ENCODE data around the gene DEFB129.
"Not testable (repeated sequence)": the region's sequence is repeated elsewhere in the genome, so short reads cannot be mapped to it uniquely, and the experiment has no call there.

The DEFB129 gene, protein sequence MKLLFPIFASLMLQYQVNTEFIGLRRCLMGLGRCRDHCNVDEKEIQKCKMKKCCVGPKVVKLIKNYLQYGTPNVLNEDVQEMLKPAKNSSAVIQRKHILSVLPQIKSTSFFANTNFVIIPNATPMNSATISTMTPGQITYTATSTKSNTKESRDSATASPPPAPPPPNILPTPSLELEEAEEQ
- 0 reads per million in 9 experiments for total RNA-seq

DNA sequence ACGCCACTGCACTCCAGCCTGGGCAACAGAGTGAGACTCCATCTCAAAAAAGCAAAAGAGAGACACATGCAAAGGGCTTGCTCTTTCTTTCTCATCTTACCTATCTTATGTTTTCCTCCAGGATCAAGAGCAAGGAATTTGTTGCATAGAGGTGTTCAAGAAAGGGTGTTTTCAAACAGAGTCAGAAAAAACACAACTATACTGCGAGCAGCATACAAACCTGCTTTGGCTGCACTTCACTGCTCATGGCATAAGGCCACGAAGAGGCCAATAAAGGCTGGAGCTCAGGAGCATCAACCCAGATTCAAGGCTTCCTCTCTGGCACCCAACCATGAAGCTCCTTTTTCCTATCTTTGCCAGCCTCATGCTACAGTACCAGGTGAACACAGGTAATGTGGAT is at the start of gene DEFB129:
Gene DEFB129 (plus strand): TSS at position 301 of the 400 bp plus-strand sequence. CDS start 31 bp downstream, at position 332.
- H3K4me1 Mint-ChIP-seq (ENCODE audit: low read depth in 2 of 2), result no peaks in the 10 kb centered on the region
- peaks cover 39 to 45% of the 10 kb centered on the region in 2 donors for H3K27me3 Mint-ChIP-seq
- no peaks in the 10 kb centered on the region for H3K9me3 Mint-ChIP-seq
- ATAC-seq (replicated peaks) (no peak), DNase-seq (no peak)
- H3K27ac Mint-ChIP-seq, result no peak within 1 kb of the TSS
- no peak within 1 kb of the TSS for H3K4me3 Mint-ChIP-seq
- no peaks in the 10 kb centered on the region for H3K36me3 Mint-ChIP-seq (ENCODE audit: insufficient read depth)

DNA sequence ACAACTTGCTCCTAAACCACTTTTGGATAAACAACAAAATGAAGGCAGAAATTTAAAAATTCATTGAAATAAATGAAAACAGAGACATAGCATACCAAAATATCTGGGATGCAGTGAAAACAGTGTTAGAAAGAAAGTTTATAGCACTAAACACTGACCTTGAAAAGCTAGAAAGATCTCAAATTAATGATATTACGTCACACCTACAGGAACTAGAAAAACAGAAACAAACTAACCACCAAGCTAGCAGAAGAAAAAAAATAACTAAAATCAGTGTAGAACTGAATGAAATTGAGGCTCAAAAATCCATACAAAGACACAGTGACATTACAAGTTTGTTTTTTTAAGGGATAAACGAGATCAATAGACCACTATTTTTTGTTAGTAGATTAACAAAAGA is 42.8 kb upstream of the DEFB129 start:
- no peaks in the 10 kb centered on the region for H3K9me3 Mint-ChIP-seq
- ATAC-seq (replicated peaks), result no peak
- no peak overlapping the region for H3K27ac Mint-ChIP-seq
- DNase-seq, result no peak
- no peaks in the 10 kb centered on the region for H3K4me1 Mint-ChIP-seq (ENCODE audit: low read depth in 2 of 2)
- peaks cover 63 to 81% of the 10 kb centered on the region in 2 donors for H3K27me3 Mint-ChIP-seq
- H3K36me3 Mint-ChIP-seq (ENCODE audit: insufficient read depth), result no peaks in the 10 kb centered on the region
- H3K4me3 Mint-ChIP-seq, result no peak overlapping the region

DNA sequence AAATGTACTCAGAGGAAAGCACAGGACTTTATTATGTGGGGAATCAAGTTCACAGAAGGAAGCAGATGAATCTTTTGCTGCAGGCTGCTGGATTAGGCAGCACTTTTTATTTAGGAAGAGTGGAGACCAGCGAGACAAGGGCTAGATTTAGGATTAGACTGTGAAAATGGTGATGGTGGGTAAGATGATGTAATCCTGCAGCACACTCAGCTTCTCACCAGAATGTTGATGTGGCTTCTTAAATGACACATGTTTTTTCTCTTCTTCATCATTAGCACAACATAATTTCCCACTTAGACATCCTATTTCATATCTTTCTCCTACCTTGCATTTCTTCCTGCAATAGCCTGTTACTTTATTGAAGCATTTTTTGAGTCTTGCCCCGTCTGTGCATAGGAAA is 39.3 kb upstream of the DEFB129 start:
- Mint-ChIP-seq H3K36me3 (ENCODE audit: insufficient read depth) (no peaks in the 10 kb centered on the region), H3K9me3 (no peaks in the 10 kb centered on the region), H3K27me3 (peaks cover 60 to 97% of the 10 kb centered on the region in 2 donors), H3K27ac (no peak overlapping the region), H3K4me3 (no peak overlapping the region), H3K4me1 (ENCODE audit: low read depth in 2 of 2) (no peaks in the 10 kb centered on the region)
- DNase-seq (no peak), ATAC-seq (replicated peaks) (no peak)

DNA sequence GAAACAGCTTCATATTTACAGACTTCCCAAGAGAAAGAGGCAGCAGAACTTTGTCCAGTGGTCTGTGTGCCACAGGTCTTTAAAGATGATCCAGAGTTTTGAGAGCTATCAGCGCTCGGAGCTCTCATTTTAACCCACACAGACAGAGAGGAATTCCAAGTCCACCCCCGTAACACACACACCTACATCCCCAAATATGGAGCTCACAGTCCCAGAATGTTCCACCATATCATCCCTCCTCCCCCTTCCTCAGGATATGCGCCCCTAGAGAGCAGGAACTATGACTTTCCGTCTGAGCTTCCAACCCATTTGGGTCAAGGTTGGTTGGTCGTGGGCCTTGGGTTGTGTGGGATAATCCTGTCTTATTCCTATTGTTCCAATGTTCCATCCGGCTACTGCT is 37.4 kb upstream of the DEFB129 start, which contains the start of gene DEFB128:
Gene DEFB128 (minus strand): TSS at position 101 of the 400 bp plus-strand sequence. CDS start 88 bp downstream, at position 13.
- Mint-ChIP-seq H3K27me3 (peaks cover 45 to 96% of the 10 kb centered on the region in 2 donors), H3K4me3 (no peak within 1 kb of the TSS), H3K36me3 (ENCODE audit: insufficient read depth) (no peaks in the 10 kb centered on the region), H3K4me1 (ENCODE audit: low read depth in 2 of 2) (no peaks in the 10 kb centered on the region), H3K9me3 (no peaks in the 10 kb centered on the region), H3K27ac (no peak within 1 kb of the TSS)
- DNase-seq (no peak), ATAC-seq (replicated peaks) (no peak)

DNA sequence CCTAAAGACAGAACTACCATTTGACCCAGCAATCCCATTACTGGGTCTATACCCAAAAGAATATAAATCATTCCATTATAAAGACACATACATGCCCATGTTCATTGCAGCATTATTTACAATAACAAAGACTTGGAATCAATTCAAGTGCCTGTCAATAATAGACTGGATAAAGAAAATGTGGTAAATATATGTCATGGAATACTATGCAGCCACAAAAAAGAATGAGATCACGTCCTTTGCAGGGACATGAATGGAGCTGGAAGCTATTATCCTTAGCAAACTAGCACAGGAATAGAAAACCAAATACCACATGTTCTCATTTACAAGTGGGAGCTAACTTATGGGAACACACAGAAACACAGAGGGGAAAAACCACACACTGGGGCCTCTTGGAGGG is 28.8 kb upstream of the DEFB129 start:
- Mint-ChIP-seq H3K9me3 (peaks cover 0 to 2% of the 10 kb centered on the region in 2 donors), H3K36me3 (ENCODE audit: insufficient read depth) (no peaks in the 10 kb centered on the region), H3K27me3 (peaks cover 43 to 61% of the 10 kb centered on the region in 2 donors), H3K4me3 (no peak overlapping the region), H3K4me1 (ENCODE audit: low read depth in 2 of 2) (no peaks in the 10 kb centered on the region), H3K27ac (no peak overlapping the region)
- DNase-seq (no peak), ATAC-seq (replicated peaks) (no peak)

DNA sequence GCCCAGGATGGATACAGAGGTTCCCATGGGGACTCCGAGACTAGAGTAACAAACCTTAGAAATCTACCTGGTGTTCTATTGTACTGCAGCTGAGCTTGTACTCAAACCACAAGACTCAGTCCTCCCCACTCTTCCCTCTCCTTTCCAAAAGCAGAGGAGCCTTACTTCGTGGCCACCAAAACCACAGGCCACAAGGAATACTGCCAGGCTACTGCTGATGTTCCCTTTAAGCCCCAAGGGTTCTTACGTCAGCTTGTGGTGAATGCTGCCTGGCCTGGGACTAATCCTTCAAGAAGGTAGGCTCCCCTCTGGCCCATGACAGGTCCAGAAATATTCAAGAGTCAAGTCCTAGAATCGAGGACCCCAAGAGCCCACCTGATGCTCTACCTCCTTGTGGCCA is 27.1 kb upstream of the DEFB129 start:
- H3K36me3 Mint-ChIP-seq (ENCODE audit: insufficient read depth), result no peaks in the 10 kb centered on the region
- no peak overlapping the region for H3K4me3 Mint-ChIP-seq
- peaks cover 0 to 2% of the 10 kb centered on the region in 2 donors for H3K9me3 Mint-ChIP-seq
- no peaks in the 10 kb centered on the region for H3K4me1 Mint-ChIP-seq (ENCODE audit: low read depth in 2 of 2)
- peaks cover 46 to 51% of the 10 kb centered on the region in 2 donors for H3K27me3 Mint-ChIP-seq
- DNase-seq, result no peak
- ATAC-seq (replicated peaks), result no peak
- no peak overlapping the region for H3K27ac Mint-ChIP-seq

DNA sequence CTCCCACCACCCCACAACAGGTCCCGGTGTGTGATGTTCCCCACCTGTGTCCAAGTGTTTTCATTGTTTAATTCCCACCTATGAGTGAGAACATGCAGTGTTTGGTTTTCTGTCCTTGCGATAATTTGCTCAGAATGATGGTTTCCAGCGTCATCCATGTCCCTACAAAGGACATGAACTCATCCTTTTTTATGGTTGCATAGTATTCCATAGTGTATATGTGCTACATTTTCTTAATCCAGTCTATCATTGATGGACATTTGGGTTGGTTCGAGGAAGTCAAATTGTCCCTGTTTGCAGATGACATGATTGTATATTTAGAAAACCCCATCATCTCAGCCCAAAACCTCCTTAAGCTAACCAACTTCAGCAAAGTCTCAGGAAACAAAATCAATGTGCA is 23.4 kb upstream of the DEFB129 start:
- H3K4me3 Mint-ChIP-seq; H3K4me1 Mint-ChIP-seq (ENCODE audit: low read depth in 2 of 2); ATAC-seq (replicated peaks); DNase-seq; H3K27ac Mint-ChIP-seq; H3K36me3 Mint-ChIP-seq (ENCODE audit: insufficient read depth); H3K9me3 Mint-ChIP-seq: not testable (repeated sequence)
- H3K27me3 Mint-ChIP-seq, result peaks cover 12 to 28% of the 10 kb centered on the region in 2 donors

DNA sequence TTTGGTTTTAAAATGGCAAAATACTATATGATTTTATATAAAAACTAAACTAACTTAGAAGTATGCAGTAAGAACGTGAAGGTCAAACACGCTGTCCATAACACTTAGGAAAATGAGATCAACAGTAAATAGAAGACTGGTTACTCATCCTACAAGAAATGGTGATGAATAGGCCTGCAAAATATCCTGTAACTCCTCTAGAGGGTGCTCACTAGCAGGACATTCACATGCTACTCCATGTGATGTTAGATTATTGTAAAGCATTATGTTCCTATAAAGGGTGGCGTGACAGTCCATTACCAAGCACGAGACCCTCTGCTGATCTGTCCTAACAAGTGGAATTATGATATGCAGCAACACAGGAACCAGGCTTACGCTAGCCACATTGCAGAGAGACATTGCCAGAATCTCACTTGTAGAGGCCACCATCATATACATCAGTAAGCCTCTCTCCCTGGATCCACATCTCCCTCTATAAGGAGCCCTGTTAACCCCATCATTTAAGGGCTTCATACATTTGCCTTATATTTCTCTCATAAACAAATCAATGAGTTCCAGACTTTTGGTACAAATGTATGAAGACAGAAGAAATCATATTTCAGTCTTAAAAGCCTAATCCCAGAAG is 18.0 kb upstream of the DEFB129 start:
- no peaks in the 10 kb centered on the region for H3K9me3 Mint-ChIP-seq
- H3K27ac Mint-ChIP-seq, result no peak overlapping the region
- peak; percentile 71 for ATAC-seq (replicated peaks)
- peaks cover 0 to 17% of the 10 kb centered on the region in 2 donors for H3K27me3 Mint-ChIP-seq
- DNase-seq, result peak in 2 of 3 experiments; percentile 2
- H3K36me3 Mint-ChIP-seq (ENCODE audit: insufficient read depth), result no peaks in the 10 kb centered on the region
- no peaks in the 10 kb centered on the region for H3K4me1 Mint-ChIP-seq (ENCODE audit: low read depth in 2 of 2)
- H3K4me3 Mint-ChIP-seq, result no peak overlapping the region

DNA sequence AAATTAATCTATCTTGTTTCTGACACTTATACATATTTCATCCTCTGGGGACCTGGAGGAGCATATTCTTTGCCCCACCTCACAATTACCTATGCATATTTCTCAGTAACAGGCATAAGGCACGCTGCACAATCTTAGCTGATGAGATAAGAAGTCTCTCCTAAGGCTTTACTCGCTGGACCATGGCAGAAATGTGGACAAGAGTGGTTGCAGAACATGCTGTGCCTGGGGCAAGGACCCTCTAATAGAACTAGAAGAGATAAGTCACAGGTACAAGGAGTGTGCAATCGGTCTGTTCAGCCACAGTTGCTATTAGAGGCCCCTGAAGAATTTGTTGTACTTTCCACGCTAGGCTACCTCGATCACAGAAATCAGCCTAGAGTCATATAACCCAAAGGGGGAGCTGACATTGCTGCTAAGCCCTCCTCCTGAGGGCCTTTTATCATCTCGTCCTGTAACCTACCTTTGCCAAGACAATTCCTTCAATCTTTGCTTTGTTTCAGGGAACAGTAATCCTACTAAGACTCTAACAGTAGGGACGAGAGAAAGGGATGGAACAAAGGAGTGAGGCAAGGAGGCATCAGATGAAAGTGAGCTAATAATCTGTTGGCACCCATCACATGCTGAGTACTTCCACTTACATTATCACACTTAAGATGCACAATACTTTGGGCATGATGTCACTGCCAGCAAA is 16.1 kb upstream of the DEFB129 start:
- H3K27me3 Mint-ChIP-seq, result peaks cover 0 to 11% of the 10 kb centered on the region in 2 donors

DNA sequence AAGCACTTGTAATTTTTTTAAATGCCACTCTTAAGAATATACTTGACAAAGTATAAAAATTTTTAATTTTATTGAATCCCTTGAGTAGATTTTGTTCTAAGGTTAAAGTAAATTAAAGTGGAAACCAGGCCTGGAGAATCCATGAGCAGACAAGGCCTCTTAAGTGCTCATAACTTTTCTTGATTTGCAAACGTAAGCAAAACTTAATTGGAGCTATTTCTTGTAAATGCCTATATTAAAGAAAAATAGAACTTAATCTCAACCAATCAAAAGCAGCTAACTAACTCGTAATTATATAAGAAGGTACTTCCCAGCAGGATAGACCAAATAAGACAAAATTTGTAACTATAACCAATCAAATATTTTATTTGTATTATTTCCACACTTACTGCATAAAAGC is 12.7 kb upstream of the DEFB129 start:
- ATAC-seq (replicated peaks), result no peak
- no peak for DNase-seq
- Mint-ChIP-seq H3K36me3 (ENCODE audit: insufficient read depth) (no peaks in the 10 kb centered on the region), H3K9me3 (no peaks in the 10 kb centered on the region), H3K4me1 (ENCODE audit: low read depth in 2 of 2) (no peaks in the 10 kb centered on the region), H3K27ac (no peak overlapping the region), H3K27me3 (peaks cover 25 to 28% of the 10 kb centered on the region in 2 donors), H3K4me3 (no peak overlapping the region)

More for the DNA sequence above, 16.1 kb upstream of the DEFB129 start:
- DNase-seq (no peak), ATAC-seq (replicated peaks) (no peak)
- Mint-ChIP-seq H3K4me1 (ENCODE audit: low read depth in 2 of 2) (no peaks in the 10 kb centered on the region), H3K9me3 (no peaks in the 10 kb centered on the region), H3K36me3 (ENCODE audit: insufficient read depth) (no peaks in the 10 kb centered on the region), H3K27ac (no peak overlapping the region), H3K4me3 (no peak overlapping the region)

DNA sequence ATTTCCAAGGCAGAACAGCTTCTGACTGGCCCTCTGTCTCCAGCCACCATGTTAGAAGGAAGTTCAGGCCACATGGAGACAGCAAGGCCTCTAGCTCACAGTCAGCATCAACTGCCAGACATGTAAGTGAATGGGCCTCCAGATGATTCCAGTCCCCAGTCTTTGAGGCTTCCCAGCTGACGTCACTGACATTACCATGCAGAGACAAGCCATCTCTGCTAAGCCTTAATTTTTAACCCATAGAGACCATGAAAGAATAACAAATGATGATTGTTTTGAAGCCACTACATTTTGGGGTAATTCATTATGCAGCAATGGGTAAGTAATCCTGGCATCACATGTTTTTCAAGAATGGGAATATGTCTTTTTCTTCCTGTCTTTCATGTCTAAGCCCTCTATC is 11.3 kb upstream of the DEFB129 start:
- ATAC-seq (replicated peaks) (no peak), DNase-seq (no peak)
- Mint-ChIP-seq H3K4me3 (no peak overlapping the region), H3K4me1 (ENCODE audit: low read depth in 2 of 2) (no peaks in the 10 kb centered on the region), H3K9me3 (no peaks in the 10 kb centered on the region), H3K27ac (no peak overlapping the region), H3K27me3 (peaks cover 39 to 42% of the 10 kb centered on the region in 2 donors), H3K36me3 (ENCODE audit: insufficient read depth) (no peaks in the 10 kb centered on the region)

DNA sequence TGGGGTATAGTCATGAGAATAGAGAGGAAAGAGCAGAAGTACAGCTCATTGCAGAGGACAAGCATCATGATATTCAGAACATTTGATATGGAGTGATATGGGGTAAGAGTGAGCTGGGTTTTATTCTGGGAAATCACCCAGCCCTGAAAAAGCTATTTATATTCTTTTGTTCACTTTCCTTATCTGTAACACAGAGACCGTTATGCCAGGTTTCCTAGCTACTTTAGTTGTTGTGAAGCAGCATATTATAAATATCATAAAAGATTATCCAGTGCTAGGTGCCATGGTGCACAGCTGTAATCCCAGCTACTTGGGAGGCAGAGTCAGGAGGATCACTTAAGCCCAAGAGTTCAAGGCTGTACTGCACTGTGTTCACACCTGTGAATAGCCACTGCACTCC is 9.8 kb upstream of the DEFB129 start:
- Mint-ChIP-seq H3K27me3 (peaks cover 52 to 54% of the 10 kb centered on the region in 2 donors), H3K36me3 (ENCODE audit: insufficient read depth) (no peaks in the 10 kb centered on the region), H3K4me3 (no peak overlapping the region), H3K27ac (no peak overlapping the region), H3K4me1 (ENCODE audit: low read depth in 2 of 2) (no peaks in the 10 kb centered on the region), H3K9me3 (no peaks in the 10 kb centered on the region)
- DNase-seq (no peak), ATAC-seq (replicated peaks) (no peak)

DNA sequence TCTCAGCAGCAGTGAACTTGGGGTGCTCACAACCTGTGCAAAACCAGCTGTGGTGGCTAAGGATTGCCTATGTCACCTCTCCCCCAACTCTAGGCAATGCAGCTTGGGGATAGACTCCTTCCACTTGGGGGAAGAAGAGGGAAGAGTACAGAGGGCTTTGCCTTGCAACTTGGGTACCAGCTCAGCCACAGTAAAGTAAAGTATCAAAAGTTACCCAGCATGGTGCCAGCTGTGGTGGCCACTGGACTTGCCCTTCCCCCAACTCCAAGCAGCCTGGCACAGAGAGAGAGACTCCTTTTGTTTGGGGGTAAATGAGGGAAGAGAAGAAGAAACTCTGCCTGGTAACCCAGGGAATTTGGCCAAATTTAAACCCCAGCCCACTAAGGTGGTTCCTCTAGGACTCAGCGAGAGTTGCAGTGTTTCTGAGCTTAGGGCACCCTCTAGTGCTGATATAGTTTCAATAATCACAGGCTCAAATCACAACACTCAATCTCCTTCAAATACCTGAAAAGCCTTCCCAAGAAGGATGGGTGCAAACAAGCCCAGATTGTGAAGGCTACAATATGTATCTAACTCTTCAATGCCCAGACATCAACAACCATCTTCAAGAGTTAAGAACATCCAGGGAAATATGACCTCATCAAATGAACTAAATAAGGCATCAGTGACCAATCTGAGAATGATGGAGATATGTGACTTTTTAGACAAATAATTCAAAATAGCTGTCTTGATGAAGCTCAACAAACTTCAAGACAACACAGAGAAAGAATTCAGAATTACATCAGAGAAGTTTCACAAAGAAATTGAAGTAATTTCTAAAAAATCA is 7.6 kb upstream of the DEFB129 start:
- Mint-ChIP-seq H3K4me1 (ENCODE audit: low read depth in 2 of 2) (no peaks in the 10 kb centered on the region), H3K27me3 (peaks cover 61 to 73% of the 10 kb centered on the region in 2 donors), H3K4me3 (no peak overlapping the region), H3K27ac (no peak overlapping the region), H3K36me3 (ENCODE audit: insufficient read depth) (no peaks in the 10 kb centered on the region), H3K9me3 (no peaks in the 10 kb centered on the region)
- no peak for DNase-seq
- ATAC-seq (replicated peaks), result no peak
